NCI-H2107 treated with DMSO at 0.1 percent for 48 hours (cell line): ENCODE data around the gene ZNF398.
A peak's percentile ranks its signal among the peaks of the same experiment; 100 is the strongest.
"Not testable (repeated sequence)": the region's sequence is repeated elsewhere in the genome, so short reads cannot be mapped to it uniquely, and the experiment has no call there.

Experiments used
- DNase-seq: peaks from one replicate; lab custom pipeline; 2025; ENCODE audit not compliant: unreplicated experiment; lab: John Stamatoyannopoulos, UW

The ZNF398 gene

DNA sequence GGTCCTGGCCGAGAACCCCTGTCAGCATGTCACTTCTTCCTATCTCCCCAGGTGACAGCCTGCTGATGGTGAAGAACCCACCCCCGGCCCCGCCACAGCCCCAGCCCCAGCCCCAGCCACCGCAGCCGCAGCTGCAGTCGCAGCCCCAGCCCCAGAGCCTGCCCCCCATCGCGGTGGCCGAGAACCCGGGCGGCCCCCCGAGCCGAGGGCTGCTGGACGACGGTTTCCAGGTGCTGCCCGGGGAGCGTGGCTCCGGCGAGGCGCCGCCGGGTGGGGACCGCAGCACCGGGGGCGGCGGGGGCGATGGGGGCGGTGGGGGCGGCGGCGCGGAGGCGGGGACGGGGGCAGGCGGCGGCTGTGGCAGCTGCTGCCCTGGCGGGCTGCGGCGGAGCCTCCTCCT is 76.5 kb downstream of the ZNF398 start:
- DNase-seq = no peak

DNA sequence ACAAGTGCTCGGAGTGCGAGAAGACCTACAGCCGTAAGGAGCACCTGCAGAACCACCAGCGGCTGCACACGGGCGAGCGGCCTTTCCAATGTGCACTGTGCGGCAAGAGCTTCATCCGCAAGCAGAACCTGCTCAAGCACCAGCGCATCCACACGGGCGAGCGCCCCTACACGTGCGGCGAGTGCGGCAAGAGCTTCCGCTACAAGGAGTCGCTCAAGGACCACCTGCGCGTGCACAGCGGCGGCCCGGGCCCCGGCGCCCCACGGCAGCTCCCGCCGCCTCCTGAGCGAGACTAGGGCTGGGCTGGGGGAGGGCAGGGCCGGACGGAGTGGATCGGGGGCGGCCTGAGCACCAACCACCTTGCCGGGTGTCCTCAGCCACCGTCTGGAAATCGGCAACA is 77.1 kb downstream of the ZNF398 start:
- no peak for DNase-seq

- DNase-seq = no peak
Observed at GRCh38 chr7:149225106-149225505, 77.9 kb downstream of the ZNF398 start.

DNA sequence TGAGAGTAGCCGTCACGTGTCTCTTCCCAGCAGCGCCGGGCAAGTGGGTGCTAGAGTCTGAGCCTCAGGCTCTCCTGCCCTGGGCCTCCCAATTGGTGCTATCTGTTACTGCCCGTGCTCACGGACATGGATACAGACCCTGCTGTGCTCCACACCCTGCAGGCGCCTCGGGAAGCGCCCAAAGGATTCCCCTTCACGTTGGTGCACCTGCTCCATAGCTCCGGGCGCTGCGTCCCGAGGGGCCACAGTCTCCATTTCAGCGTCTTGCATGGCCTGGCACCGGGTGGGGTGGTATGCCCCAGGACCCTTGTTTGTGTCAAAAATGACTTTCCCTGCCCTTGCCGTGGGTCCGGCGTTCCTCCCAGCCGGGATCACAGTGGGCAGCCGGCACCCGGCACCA is 78.4 kb downstream of the ZNF398 start:
- DNase-seq = no peak

DNA sequence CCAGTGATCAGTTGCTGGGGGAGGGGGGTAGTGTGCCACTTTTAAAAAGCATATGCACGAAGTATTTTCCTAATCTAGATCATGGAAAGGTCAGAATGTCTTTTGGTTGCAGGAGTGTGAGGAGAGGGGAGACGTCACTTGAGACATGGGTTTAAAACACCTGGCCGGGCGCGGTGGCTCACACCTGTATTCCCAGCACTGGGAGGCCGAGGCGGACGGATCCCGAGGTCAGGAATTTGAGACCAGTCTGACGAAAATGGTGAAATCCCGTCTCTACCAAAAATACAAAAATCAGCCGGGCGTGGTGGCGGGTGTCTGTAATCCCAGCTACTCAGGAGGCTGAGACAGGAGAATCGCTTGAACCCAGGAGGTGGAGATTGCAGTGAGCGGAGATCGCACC is 79.1 kb downstream of the ZNF398 start:
- not testable (repeated sequence) for DNase-seq

GRCh38 chr7:149226840-149227494 is 79.7 kb downstream of the ZNF398 start:
- DNase-seq = no peak

- DNase-seq = no peak
Observed at GRCh38 chr7:149228831-149229471, 81.7 kb downstream of the ZNF398 start.

GRCh38 chr7:149229526-149229925 is 82.3 kb downstream of the ZNF398 start:
- peak; percentile 30 for DNase-seq

- no peak for DNase-seq
Observed at GRCh38 chr7:149232362-149232761, 85.1 kb downstream of the ZNF398 start.
